Measurements from ENCODE around the gene RIPOR3.
A peak's percentile ranks its signal among the peaks of the same experiment; 100 is the strongest.
"Not testable (repeated sequence)": the region's sequence is repeated elsewhere in the genome, so short reads cannot be mapped to it uniquely, and the experiment has no call there.

RIPOR3 gene

GRCh38 chr20:50676858-50677257, 14.5 kb downstream of the RIPOR3 start:
- no peak for DNase-seq

- not testable (repeated sequence) for DNase-seq
Measured at GRCh38 chr20:50676377-50676731, 15.0 kb downstream of the RIPOR3 start.

- DNase-seq, result no peak
Measured at GRCh38 chr20:50675671-50676376, 15.5 kb downstream of the RIPOR3 start.

- no peak for DNase-seq
Measured at GRCh38 chr20:50674138-50674825, 17.1 kb downstream of the RIPOR3 start.

- DNase-seq, result no peak
Measured at GRCh38 chr20:50673466-50674137, 17.7 kb downstream of the RIPOR3 start.

GRCh38 chr20:50673146-50673465, 18.2 kb downstream of the RIPOR3 start:
- DNase-seq, result no peak

- no peak for DNase-seq
Measured at GRCh38 chr20:50672400-50673145, 18.8 kb downstream of the RIPOR3 start.

- DNase-seq, result no peak
Measured at GRCh38 chr20:50671626-50672025, 19.7 kb downstream of the RIPOR3 start.

GRCh38 chr20:50671010-50671409, 20.3 kb downstream of the RIPOR3 start:
- not testable (repeated sequence) for DNase-seq

GRCh38 chr20:50670126-50670862, 21.0 kb downstream of the RIPOR3 start:
- DNase-seq, result no peak

- no peak for DNase-seq
Measured at GRCh38 chr20:50668798-50669197, 22.5 kb downstream of the RIPOR3 start.

- DNase-seq, result no peak
Measured at GRCh38 chr20:50668326-50668725, 23.0 kb downstream of the RIPOR3 start.

GRCh38 chr20:50666709-50667298, 24.5 kb downstream of the RIPOR3 start:
- no peak for DNase-seq

GRCh38 chr20:50664254-50664653, 27.1 kb downstream of the RIPOR3 start:
- DNase-seq, result no peak

- DNase-seq, result no peak
Measured at GRCh38 chr20:50663095-50663821, 28.1 kb downstream of the RIPOR3 start.

- no peak for DNase-seq
Measured at GRCh38 chr20:50659975-50660670, 31.2 kb downstream of the RIPOR3 start.

- DNase-seq, result no peak
Measured at GRCh38 chr20:50658804-50659380, 32.5 kb downstream of the RIPOR3 start.

- peak; percentile 14 for DNase-seq
Measured at GRCh38 chr20:50655311-50655880, 35.9 kb downstream of the RIPOR3 start.

- DNase-seq, result no peak
Measured at GRCh38 chr20:50654904-50655303, 36.4 kb downstream of the RIPOR3 start.

GRCh38 chr20:50652702-50653294, 38.5 kb downstream of the RIPOR3 start:
- no peak for DNase-seq
